Measurements from ENCODE around the gene FBXL7. TPM values are rescaled to one million over a fixed set of nuclear protein-coding genes. Genes with fewer than 3 reads are reported as not detected.

Gene FBXL7
- polyA plus RNA-seq, 3 donors, result not detected

DNA sequence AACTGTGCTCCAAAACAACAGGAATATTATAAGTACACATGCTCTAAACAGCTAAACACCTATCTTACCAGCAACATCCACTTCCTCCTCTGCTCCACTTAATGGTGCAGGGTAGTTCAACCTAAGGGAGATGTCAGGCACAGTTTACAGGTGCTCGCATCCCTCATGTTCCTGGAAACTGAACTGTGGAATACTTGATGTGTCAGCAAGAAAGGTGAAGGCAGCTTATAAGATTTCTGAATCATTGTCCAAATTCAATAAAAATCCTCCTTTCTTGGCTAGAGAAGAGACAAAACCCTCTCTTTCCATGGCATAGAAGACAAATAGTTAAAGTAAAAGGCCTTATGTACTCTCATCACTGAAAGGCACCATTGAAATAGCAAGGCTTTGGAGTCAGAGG, 272.2 kb downstream of the FBXL7 start:
- intact Hi-C loops (cut with micrococcal nuclease), result no loop called here
- H3K79me2 ChIP-seq (ENCODE audit: insufficient read depth, low read length), result no peaks in the 10 kb centered on the region
- TF ChIP-seq, protein P1, sequence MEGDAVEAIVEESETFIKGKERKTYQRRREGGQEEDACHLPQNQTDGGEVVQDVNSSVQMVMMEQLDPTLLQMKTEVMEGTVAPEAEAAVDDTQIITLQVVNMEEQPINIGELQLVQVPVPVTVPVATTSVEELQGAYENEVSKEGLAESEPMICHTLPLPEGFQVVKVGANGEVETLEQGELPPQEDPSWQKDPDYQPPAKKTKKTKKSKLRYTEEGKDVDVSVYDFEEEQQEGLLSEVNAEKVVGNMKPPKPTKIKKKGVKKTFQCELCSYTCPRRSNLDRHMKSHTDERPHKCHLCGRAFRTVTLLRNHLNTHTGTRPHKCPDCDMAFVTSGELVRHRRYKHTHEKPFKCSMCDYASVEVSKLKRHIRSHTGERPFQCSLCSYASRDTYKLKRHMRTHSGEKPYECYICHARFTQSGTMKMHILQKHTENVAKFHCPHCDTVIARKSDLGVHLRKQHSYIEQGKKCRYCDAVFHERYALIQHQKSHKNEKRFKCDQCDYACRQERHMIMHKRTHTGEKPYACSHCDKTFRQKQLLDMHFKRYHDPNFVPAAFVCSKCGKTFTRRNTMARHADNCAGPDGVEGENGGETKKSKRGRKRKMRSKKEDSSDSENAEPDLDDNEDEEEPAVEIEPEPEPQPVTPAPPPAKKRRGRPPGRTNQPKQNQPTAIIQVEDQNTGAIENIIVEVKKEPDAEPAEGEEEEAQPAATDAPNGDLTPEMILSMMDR (IDR thresholded peaks at IDR 0.05), result no peak
- no peak for DNase-seq
- peaks cover 19 to 35% of the 10 kb centered on the region in 2 donors for H3K9me3 ChIP-seq (replicated peaks in 1 of 2; ENCODE audit: control insufficient read depth in 1 of 2, insufficient read depth in 1 of 2, low read length in 2 of 2)
- Mint-ChIP-seq H3K36me3 (no peaks in the 10 kb centered on the region), H3K4me3 (no peak overlapping the region), H3K27me3 (ENCODE audit: low read depth in 3 of 3) (peaks cover 0 to 2% (median 0%) of the 10 kb centered on the region in 3 donors), H3K27ac (no peak overlapping the region), H3K4me1 (no peaks in the 10 kb centered on the region), H3K9me3 (peaks cover 0 to 18% (median 4%) of the 10 kb centered on the region in 7 donors)
- H4K20me1 ChIP-seq (ENCODE audit: insufficient read depth, low read length), result no peaks in the 10 kb centered on the region
- H3K9ac ChIP-seq (ENCODE audit: insufficient read depth, low read length, poor library complexity, severe bottlenecking), result no peak overlapping the region
- H3K27me3 ChIP-seq (ENCODE audit: control insufficient read depth in 2 of 2, insufficient read depth in 2 of 2, low read length in 2 of 2), result no peaks in the 10 kb centered on the region
- H3K36me3 ChIP-seq (replicated peaks in 1 of 2; ENCODE audit: control insufficient read depth in 1 of 2, insufficient read depth in 2 of 2, low read length in 2 of 2), result no peaks in the 10 kb centered on the region
- H3K27ac ChIP-seq (ENCODE audit: low read depth in 1 of 2, low read length in 2 of 2), result no peak overlapping the region
- no peaks in the 10 kb centered on the region for H3K4me1 ChIP-seq (ENCODE audit: control insufficient read depth in 1 of 2, insufficient read depth in 2 of 2, low read length in 2 of 2)
- no CpG with 5 or more reads among the region's 1 CpG for WGBS (ENCODE audit: insufficient coverage)
- no peak overlapping the region for H3K4me2 ChIP-seq (replicated peaks; ENCODE audit: extremely low read depth, low read length, poor library complexity, severe bottlenecking)
- H2AFZ ChIP-seq (ENCODE audit: insufficient read depth, low read depth, low read length, poor library complexity, severe bottlenecking), result no peak overlapping the region
- no peak overlapping the region for H3K4me3 ChIP-seq (replicated peaks in 1 of 3; ENCODE audit: low read depth in 2 of 3, low read length in 3 of 3)

DNA sequence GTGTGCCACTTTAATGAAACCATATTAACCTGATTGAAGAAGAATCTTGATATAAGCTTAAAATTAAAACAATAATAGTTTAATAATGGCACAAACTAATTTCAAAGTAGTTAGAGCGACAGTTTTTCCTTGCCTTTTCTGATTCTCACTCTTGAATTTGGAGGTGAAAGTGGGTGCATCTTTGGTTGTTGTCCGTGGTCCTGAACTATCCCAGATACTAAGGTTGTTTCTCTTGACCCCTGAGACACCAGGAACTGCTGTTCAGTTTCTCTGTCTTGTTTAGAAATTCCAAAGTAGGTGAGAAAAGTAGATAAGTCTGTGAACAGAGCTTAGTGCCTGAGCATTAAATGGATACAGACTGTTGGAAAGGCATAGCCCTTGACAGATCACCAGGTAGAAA, 274.7 kb downstream of the FBXL7 start:
- Histone ChIP-seq H3K9me3 (replicated peaks in 1 of 2; ENCODE audit: control insufficient read depth in 1 of 2, insufficient read depth in 1 of 2, low read length in 2 of 2) (peaks cover 12 to 21% of the 10 kb centered on the region in 2 donors), H3K27me3 (ENCODE audit: control insufficient read depth in 2 of 2, insufficient read depth in 2 of 2, low read length in 2 of 2) (no peaks in the 10 kb centered on the region), H3K4me2 (replicated peaks; ENCODE audit: extremely low read depth, low read length, poor library complexity, severe bottlenecking) (no peak overlapping the region), H3K4me1 (ENCODE audit: control insufficient read depth in 1 of 2, insufficient read depth in 2 of 2, low read length in 2 of 2) (no peaks in the 10 kb centered on the region), H3K79me2 (ENCODE audit: insufficient read depth, low read length) (no peaks in the 10 kb centered on the region), H2AFZ (ENCODE audit: insufficient read depth, low read depth, low read length, poor library complexity, severe bottlenecking) (no peak overlapping the region), H4K20me1 (ENCODE audit: insufficient read depth, low read length) (no peaks in the 10 kb centered on the region), H3K9ac (ENCODE audit: insufficient read depth, low read length, poor library complexity, severe bottlenecking) (no peak overlapping the region), H3K36me3 (replicated peaks in 1 of 2; ENCODE audit: control insufficient read depth in 1 of 2, insufficient read depth in 2 of 2, low read length in 2 of 2) (no peaks in the 10 kb centered on the region), H3K27ac (ENCODE audit: low read depth in 1 of 2, low read length in 2 of 2) (no peak overlapping the region), H3K4me3 (replicated peaks in 1 of 3; ENCODE audit: low read depth in 2 of 3, low read length in 3 of 3) (no peak overlapping the region)
- H3K9me3 Mint-ChIP-seq, result peaks cover 0 to 14% (median 3%) of the 10 kb centered on the region in 7 donors
- H3K36me3 Mint-ChIP-seq, result no peaks in the 10 kb centered on the region
- H3K4me3 Mint-ChIP-seq, result no peak overlapping the region
- TF ChIP-seq, protein P1 (IDR thresholded peaks at IDR 0.05), result no peak
- intact Hi-C loops (cut with micrococcal nuclease), result no loop called here
- H3K27me3 Mint-ChIP-seq (ENCODE audit: low read depth in 3 of 3), result no peaks in the 10 kb centered on the region
- no peak overlapping the region for H3K27ac Mint-ChIP-seq
- 50% methylated on average over 1 of the region's 2 CpGs for WGBS (ENCODE audit: insufficient coverage)
- H3K4me1 Mint-ChIP-seq, result no peaks in the 10 kb centered on the region
- no peak for DNase-seq

All from CD14-positive monocyte (primary cell).